SK-N-SH treated with all-trans-retinoic acid at 6 μM for 48 hours (cell line): ENCODE measurements around the gene CDX2.

Experiments used
- ATAC-seq: fragments of 200-7000 bp; cut with Tn5 transposase; 3 replicates; pipeline ENCODE4 v1.9.1; 2020; ENCODE audit warnings: mild to moderate bottlenecking, moderate library complexity
- BACH2 ChIP-seq: fragments of 250-450 bp; sonication (Bioruptor Pico); IDR thresholded peaks from 2 replicates; pipeline ENCODE4 v1.9.0; 2021; ENCODE audit warnings: mild to moderate bottlenecking, borderline replicate concordance
- CREB5 ChIP-seq: fragments of 250-450 bp; sonication (Bioruptor Pico); IDR thresholded peaks from 2 replicates; pipeline ENCODE4 v1.5.1; 2020; ENCODE audit warnings: low read depth, mild to moderate bottlenecking, moderate library complexity
- CSRNP3 ChIP-seq: fragments of 250-450 bp; sonication (Bioruptor Pico); IDR thresholded peaks from 2 replicates; pipeline ENCODE4 v1.5.1; 2021; ENCODE audit warnings: mild to moderate bottlenecking, moderate library complexity
- ESRRG ChIP-seq: fragments of 250-450 bp; sonication (Bioruptor Pico); IDR thresholded peaks from 2 replicates; pipeline ENCODE4 v1.6.1; 2021; ENCODE audit warnings: mild to moderate bottlenecking
- GLIS3 ChIP-seq: fragments of 250-450 bp; sonication (Bioruptor Pico); IDR thresholded peaks from 2 replicates; pipeline ENCODE4 v1.5.0; 2020; ENCODE audit warnings: mild to moderate bottlenecking, moderate library complexity
- ISL1 ChIP-seq: fragments of 250-450 bp; sonication (Bioruptor Pico); IDR thresholded peaks from 2 replicates; pipeline ENCODE4 v2.1.2; 2022; ENCODE audit warnings: mild to moderate bottlenecking, moderate library complexity
- OSR1 ChIP-seq: fragments of 250-450 bp; sonication (Bioruptor Pico); IDR thresholded peaks from 2 replicates; pipeline ENCODE4 v1.8.0; 2022; ENCODE audit warnings: moderate library complexity, mild to moderate bottlenecking, inconsistent platforms
- PATZ1 ChIP-seq: fragments of 250-450 bp; sonication (Bioruptor Pico); IDR thresholded peaks from 2 replicates; pipeline ENCODE4 v1.8.0; 2020; ENCODE audit warnings: mild to moderate bottlenecking, moderate library complexity, borderline replicate concordance
- POU6F1 ChIP-seq: fragments of 250-450 bp; sonication (Bioruptor Pico); IDR thresholded peaks from 2 replicates; pipeline ENCODE4 v1.8.0; 2021; ENCODE audit warnings: low read depth, mild to moderate bottlenecking, moderate library complexity, borderline replicate concordance
- PPARA ChIP-seq: fragments of 250-450 bp; sonication (Bioruptor Pico); IDR thresholded peaks from 2 replicates; pipeline ENCODE4 v1.5.0; 2020; ENCODE audit warnings: mild to moderate bottlenecking, borderline replicate concordance
- RARB ChIP-seq: fragments of 250-450 bp; sonication (Bioruptor Pico); IDR thresholded peaks from 2 replicates; pipeline ENCODE4 v1.8.0; 2021; ENCODE audit warnings: mild to moderate bottlenecking, moderate library complexity
- TCF4 ChIP-seq: fragments of 250-450 bp; sonication (Bioruptor Pico); IDR thresholded peaks from 2 replicates; pipeline ENCODE4 v1.8.0; 2021; ENCODE audit warnings: mild to moderate bottlenecking, moderate library complexity, borderline replicate concordance
- TOX ChIP-seq: fragments of 250-450 bp; sonication (Bioruptor Pico); IDR thresholded peaks from 2 replicates; pipeline ENCODE4 v1.8.0; 2021; ENCODE audit warnings: mild to moderate bottlenecking, moderate library complexity, borderline replicate concordance
- TSHZ2 ChIP-seq: fragments of 250-450 bp; sonication (Bioruptor Pico); IDR thresholded peaks from 2 replicates; pipeline ENCODE4 v1.5.0; 2020; ENCODE audit warnings: mild to moderate bottlenecking, moderate library complexity
- ZC3H10 ChIP-seq: fragments of 250-450 bp; sonication (Bioruptor Pico); IDR thresholded peaks from 2 replicates; pipeline ENCODE4 v1.5.1; 2021; ENCODE audit warnings: mild to moderate bottlenecking, moderate library complexity
- ZFP30 ChIP-seq: fragments of 450-650 bp; formaldehyde crosslinking; IDR thresholded peaks from 2 replicates; pipeline ENCODE4 v1.5.0; 2022; ENCODE audit warnings: mild to moderate bottlenecking, moderate library complexity
- ZNF565 ChIP-seq: fragments of 450-650 bp; formaldehyde crosslinking; conservative IDR thresholded peaks from 2 replicates; pipeline ENCODE4 v1.5.0; 2020; ENCODE audit warnings: low read depth, mild to moderate bottlenecking, moderate library complexity
- ZNF70 ChIP-seq: fragments of 450-650 bp; formaldehyde crosslinking; IDR thresholded peaks from 2 replicates; pipeline ENCODE4 v1.5.0; 2020; ENCODE audit warnings: mild to moderate bottlenecking, moderate library complexity
- ZNF8 ChIP-seq: fragments of 450-650 bp; formaldehyde crosslinking; IDR thresholded peaks from 2 replicates; pipeline ENCODE4 v1.5.0; 2020; ENCODE audit warnings: mild to moderate bottlenecking, moderate library complexity

Gene CDX2

GRCh38 chr13:27969082-27969865, at the start of gene CDX2:
Gene CDX2 (minus strand): TSS chr13:27969315. CDS start chr13:27969006, 309 bp downstream.
- ATAC-seq, result no peak
- TF ChIP-seq POU6F1 (CRISPR knock-in tag) (no peak), OSR1 (no peak), ESRRG (CRISPR knock-in tag) (no peak), CREB5 (CRISPR knock-in tag) (no peak), BACH2 (CRISPR knock-in tag) (no peak), ISL1 (CRISPR knock-in tag) (no peak), ZNF70 (CRISPR knock-in tag) (no peak), TSHZ2 (CRISPR knock-in tag) (no peak), PPARA (no peak), ZC3H10 (CRISPR knock-in tag) (no peak), TOX (CRISPR knock-in tag) (no peak), ZNF565 (CRISPR knock-in tag) (no peak), RARB (CRISPR knock-in tag) (no peak), PATZ1 (CRISPR knock-in tag) (no peak), TCF4 (no peak), ZFP30 (CRISPR knock-in tag) (no peak)

GRCh38 chr13:28014301-28014700, 45.2 kb upstream of the CDX2 start:
- TF ChIP-seq RARB (CRISPR knock-in tag), result no peak
- TF ChIP-seq ISL1 (CRISPR knock-in tag), result no peak
- TF ChIP-seq ZFP30 (CRISPR knock-in tag), result no peak
- TF ChIP-seq ZNF565 (CRISPR knock-in tag), result no peak
- TF ChIP-seq ZNF70 (CRISPR knock-in tag), result no peak
- no peak for TF ChIP-seq TCF4
- TF ChIP-seq CSRNP3, result no peak
- no peak for TF ChIP-seq ZNF8 (CRISPR knock-in tag)
- TF ChIP-seq ZC3H10 (CRISPR knock-in tag), result no peak
- no peak for TF ChIP-seq TOX (CRISPR knock-in tag)
- TF ChIP-seq ESRRG (CRISPR knock-in tag), result no peak
- ATAC-seq, result no peak

GRCh38 chr13:28013482-28013881, 44.4 kb upstream of the CDX2 start:
- TF ChIP-seq GLIS3 (no peak), ZNF565 (CRISPR knock-in tag) (no peak)
- TF ChIP-seq, all 23 proteins: peak for 0
- ATAC-seq, result no peak
